PC-3 (cell line): Measurements from ENCODE around the gene CNTRL. TPM values are rescaled to one million over a fixed set of nuclear protein-coding genes. Genes with fewer than 3 reads are reported as not detected.

Experiments
- ATAC-seq: fragments of 200-7000 bp; cut with Tn5 transposase; 2 replicates; pipeline ENCODE4 v1.9.1; 2020; ENCODE audit warnings: mild to moderate bottlenecking, moderate library complexity
- BruUV-seq: library from RNA; stranded (reverse); fragments of 400-500 nt; replicated peaks from 2 replicates; lab custom pipeline; 2021; lab: Mats Ljungman, UMichigan
- CTCF ChIA-PET: fragments of 300-600 bp; sonication (Branson Sonifier 250); formaldehyde crosslinking; loops from one replicate; lab custom pipeline; 2022; ENCODE audit warnings: antibody characterized with exemption; lab: Charles Lee
- POLR2A ChIA-PET: fragments of 300-600 bp; sonication (Branson Sonifier 250); formaldehyde crosslinking; loops from one replicate; lab custom pipeline; 2022; ENCODE audit warnings: antibody characterized with exemption; ENCODE audit not compliant: unreplicated experiment; lab: Charles Lee
- DNase-seq: peaks from one replicate; pipeline ENCODE4 v3.0.0-alpha.2; 2015
- H2AFZ ChIP-seq: fragments of 300-600 bp; sonication (generic); 2 replicates; pipeline ENCODE4 v1.6.0; 2016; ENCODE audit warnings: antibody characterized with exemption, low read length
- H3F3A ChIP-seq: fragments of 300-600 bp; sonication (generic); one replicate; pipeline ENCODE4 v1.6.0; 2017; ENCODE audit warnings: antibody characterized with exemption, low read length, control low read depth, mild to moderate bottlenecking; ENCODE audit not compliant: unreplicated experiment
- H3K27ac ChIP-seq: fragments of 300-600 bp; sonication (generic); 2 replicates; pipeline ENCODE4 v1.5.1; 2016; ENCODE audit warnings: mild to moderate bottlenecking, low read length
- H3K27me3 ChIP-seq: fragments of 300-600 bp; sonication (generic); 2 replicates; pipeline ENCODE4 v1.6.1; 2016; ENCODE audit warnings: low read length, mixed read lengths
- H3K36me3 ChIP-seq: fragments of 300-600 bp; sonication (generic); 2 replicates; pipeline ENCODE4 v1.6.1; 2016; ENCODE audit warnings: low read depth, mixed run types, low read length, mixed read lengths
- H3K4me1 ChIP-seq: fragments of 300-600 bp; sonication (generic); 2 replicates; pipeline ENCODE4 v1.5.1; 2016; ENCODE audit warnings: low read length; ENCODE audit not compliant: insufficient read depth
- H3K4me2 ChIP-seq: fragments of 300-600 bp; sonication (generic); 2 replicates; pipeline ENCODE4 v1.6.0; 2016; ENCODE audit warnings: low read length
- H3K4me3 ChIP-seq: fragments of 300-600 bp; sonication (generic); 2 replicates; pipeline ENCODE4 v1.5.1; 2016; ENCODE audit warnings: mild to moderate bottlenecking, low read length, mixed read lengths
- H3K79me2 ChIP-seq: fragments of 300-600 bp; sonication (generic); 2 replicates; pipeline ENCODE4 v1.6.1; 2017; ENCODE audit warnings: low read length, mixed read lengths
- H3K9ac ChIP-seq: fragments of 300-600 bp; sonication (generic); 2 replicates; pipeline ENCODE4 v1.6.0; 2016; ENCODE audit warnings: mild to moderate bottlenecking, low read length
- H3K9me2 ChIP-seq: fragments of 300-600 bp; sonication (generic); replicated peaks from 2 replicates; pipeline ENCODE4 v1.6.1; 2016; ENCODE audit warnings: mixed run types, low read length, mixed read lengths
- H3K9me3 ChIP-seq: fragments of 300-600 bp; sonication (generic); 2 replicates; pipeline ENCODE4 v1.6.1; 2016; ENCODE audit warnings: low read length, mixed read lengths
- H4K20me1 ChIP-seq: fragments of 300-600 bp; sonication (generic); 2 replicates; pipeline ENCODE4 v1.6.1; 2016; ENCODE audit warnings: low read length, mixed read lengths
- EZH2 ChIP-seq: fragments of 300-600 bp; sonication (generic); IDR thresholded peaks from one replicate; pipeline ENCODE4 v1.6.1; 2017; ENCODE audit warnings: antibody characterized with exemption, mild to moderate bottlenecking, low read length; ENCODE audit not compliant: unreplicated experiment
- EZH2phosphoT487 ChIP-seq: fragments of 300-600 bp; sonication (generic); IDR thresholded peaks from 2 replicates; pipeline ENCODE4 v1.6.1; 2018; ENCODE audit warnings: mild to moderate bottlenecking, antibody characterized with exemption, low read length, borderline replicate concordance
- intact Hi-C: fragments of 100-400 bp; cut with micrococcal nuclease; formaldehyde crosslinking; loops from 2 replicates; pipeline ENCODE4 v1.9.0; 2023
- total RNA-seq: library from RNA; depleted of rRNA; stranded (reverse); fragments of >200 nt; gene quantifications from 2 replicates; pipeline ENCODE4 v1.2.3, GENCODE V29; 2014
- TF ChIP-seq, protein P1 (sequence below): fragments of 300-600 bp; sonication (generic); conservative IDR thresholded peaks from 2 replicates; pipeline ENCODE4 v1.5.1; 2017; ENCODE audit warnings: antibody characterized with exemption, low read depth, mild to moderate bottlenecking, low read length

The CNTRL gene
- total RNA-seq, 1 experiment from 2014 or later, result 6.0 TPM

DNA sequence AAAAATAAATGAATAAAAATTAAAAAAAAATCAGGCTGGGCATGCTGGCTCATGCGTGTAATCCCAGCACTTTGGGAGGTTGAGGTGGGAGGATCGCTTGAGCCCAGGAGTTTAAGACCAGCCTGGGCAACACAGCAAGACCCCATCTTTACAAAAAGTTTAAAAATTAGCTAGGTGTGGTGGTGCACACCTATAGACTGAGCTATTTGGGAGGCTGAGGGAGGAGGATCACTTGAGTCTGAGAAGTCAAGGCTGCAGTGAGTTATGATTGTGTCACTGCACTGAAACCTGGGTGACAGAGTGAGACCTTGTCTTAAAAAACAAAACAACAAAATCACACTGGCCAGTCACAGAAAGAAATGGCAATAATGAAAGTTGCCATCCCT, 3.4 kb upstream of the CNTRL start:
- H3K4me3 ChIP-seq, result peak overlapping the region; percentile 74
- no TSS peak for BruUV-seq
- peak overlapping the region; percentile 30 for H3K9ac ChIP-seq
- intact Hi-C loops, result loop anchor here (5.0 to 10.0 kb wide), 2 partner anchors 129 to 457 kb away; no protein-coding TSS in a partner anchor
- ChIA-PET POLR2A (no interaction called here), CTCF (interaction anchor here (0.6 to 2.1 kb wide), 3 partner anchors 37 to 135 kb away, joined by 3 to 9 read pairs (median 5); no protein-coding TSS in a partner anchor)
- H3F3A ChIP-seq, result no peaks in the 10 kb centered on the region
- H3K9me2 ChIP-seq, result no peaks in the 10 kb centered on the region
- H3K4me2 ChIP-seq, result peak overlapping the region; percentile 79
- DNase-seq (no peak), ATAC-seq (no peak)
- H3K36me3 ChIP-seq, result no peaks in the 10 kb centered on the region
- H3K27me3 ChIP-seq, result no peaks in the 10 kb centered on the region
- H3K9me3 ChIP-seq, result no peaks in the 10 kb centered on the region
- H2AFZ ChIP-seq, result peak overlapping the region; percentile 80
- TF ChIP-seq EZH2phosphoT487 (no peak), EZH2 (no peak)
- TF ChIP-seq, protein P1, sequence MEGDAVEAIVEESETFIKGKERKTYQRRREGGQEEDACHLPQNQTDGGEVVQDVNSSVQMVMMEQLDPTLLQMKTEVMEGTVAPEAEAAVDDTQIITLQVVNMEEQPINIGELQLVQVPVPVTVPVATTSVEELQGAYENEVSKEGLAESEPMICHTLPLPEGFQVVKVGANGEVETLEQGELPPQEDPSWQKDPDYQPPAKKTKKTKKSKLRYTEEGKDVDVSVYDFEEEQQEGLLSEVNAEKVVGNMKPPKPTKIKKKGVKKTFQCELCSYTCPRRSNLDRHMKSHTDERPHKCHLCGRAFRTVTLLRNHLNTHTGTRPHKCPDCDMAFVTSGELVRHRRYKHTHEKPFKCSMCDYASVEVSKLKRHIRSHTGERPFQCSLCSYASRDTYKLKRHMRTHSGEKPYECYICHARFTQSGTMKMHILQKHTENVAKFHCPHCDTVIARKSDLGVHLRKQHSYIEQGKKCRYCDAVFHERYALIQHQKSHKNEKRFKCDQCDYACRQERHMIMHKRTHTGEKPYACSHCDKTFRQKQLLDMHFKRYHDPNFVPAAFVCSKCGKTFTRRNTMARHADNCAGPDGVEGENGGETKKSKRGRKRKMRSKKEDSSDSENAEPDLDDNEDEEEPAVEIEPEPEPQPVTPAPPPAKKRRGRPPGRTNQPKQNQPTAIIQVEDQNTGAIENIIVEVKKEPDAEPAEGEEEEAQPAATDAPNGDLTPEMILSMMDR, result no peak
- H4K20me1 ChIP-seq, result no peaks in the 10 kb centered on the region
- H3K27ac ChIP-seq, result peak overlapping the region; percentile 48
- H3K4me1 ChIP-seq, result peaks cover 10% of the 10 kb centered on the region
- no peaks in the 10 kb centered on the region for H3K79me2 ChIP-seq

DNA sequence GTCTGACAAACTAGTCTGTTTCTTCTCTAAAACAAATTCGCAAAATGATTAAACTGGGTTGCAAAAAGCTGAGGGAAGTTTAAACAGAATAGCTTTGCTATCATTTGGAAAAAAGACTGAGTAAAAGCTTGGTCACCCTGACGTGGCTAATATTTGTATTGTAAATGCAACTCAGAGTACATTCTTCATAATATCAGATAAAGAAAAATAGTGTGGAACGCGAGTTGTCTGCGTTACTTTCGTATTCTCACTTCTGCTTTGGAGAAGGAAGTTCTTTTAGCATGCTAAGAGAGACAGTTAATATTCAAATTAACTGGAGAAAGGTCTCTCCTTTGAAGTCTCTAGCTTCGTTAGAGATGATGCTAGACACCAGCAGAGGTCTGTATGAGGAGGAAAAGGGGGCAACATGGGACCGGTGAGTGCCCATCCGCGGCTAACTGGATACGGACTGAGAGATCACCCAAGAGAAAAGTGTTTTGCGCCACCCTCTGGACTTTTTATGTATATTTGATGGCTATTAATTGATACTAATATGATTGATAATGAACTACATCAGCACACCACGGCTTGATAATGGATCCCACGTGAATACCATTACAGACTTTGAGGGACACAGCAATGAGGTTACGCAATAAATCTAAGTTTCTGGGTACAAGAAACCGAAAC, 2.9 kb upstream of the CNTRL start:
- TF ChIP-seq, protein P1, result peak; percentile 62; the same call in 1 of the 2 replicates
- no peak for TF ChIP-seq EZH2
- TF ChIP-seq EZH2phosphoT487, result no peak
- no peaks in the 10 kb centered on the region for H3K79me2 ChIP-seq
- H3K36me3 ChIP-seq, result no peaks in the 10 kb centered on the region
- peak overlapping the region; percentile 80 for H2AFZ ChIP-seq
- intact Hi-C loops, result loop anchor here (1.0 to 10.0 kb wide), 4 partner anchors 45 to 457 kb away; no protein-coding TSS in a partner anchor
- no peaks in the 10 kb centered on the region for H3K9me3 ChIP-seq
- BruUV-seq, result TSS peak; percentile 35
- CTCF ChIA-PET, result interaction anchor here (0.5 to 2.1 kb wide), 4 partner anchors 38 to 136 kb away, joined by 3 to 9 read pairs (median 4); no protein-coding TSS in a partner anchor
- POLR2A ChIA-PET, result no interaction called here
- DNase-seq (peak; percentile 61), ATAC-seq (peak; percentile 27)
- no peaks in the 10 kb centered on the region for H3K9me2 ChIP-seq
- no peaks in the 10 kb centered on the region for H3F3A ChIP-seq
- H3K4me3 ChIP-seq, result peak overlapping the region; percentile 74
- peak overlapping the region; percentile 79 for H3K4me2 ChIP-seq
- peak overlapping the region; percentile 48 for H3K27ac ChIP-seq
- no peaks in the 10 kb centered on the region for H3K27me3 ChIP-seq
- no peaks in the 10 kb centered on the region for H4K20me1 ChIP-seq
- H3K9ac ChIP-seq, result peak overlapping the region; percentile 30
- H3K4me1 ChIP-seq, result peaks cover 10% of the 10 kb centered on the region

DNA sequence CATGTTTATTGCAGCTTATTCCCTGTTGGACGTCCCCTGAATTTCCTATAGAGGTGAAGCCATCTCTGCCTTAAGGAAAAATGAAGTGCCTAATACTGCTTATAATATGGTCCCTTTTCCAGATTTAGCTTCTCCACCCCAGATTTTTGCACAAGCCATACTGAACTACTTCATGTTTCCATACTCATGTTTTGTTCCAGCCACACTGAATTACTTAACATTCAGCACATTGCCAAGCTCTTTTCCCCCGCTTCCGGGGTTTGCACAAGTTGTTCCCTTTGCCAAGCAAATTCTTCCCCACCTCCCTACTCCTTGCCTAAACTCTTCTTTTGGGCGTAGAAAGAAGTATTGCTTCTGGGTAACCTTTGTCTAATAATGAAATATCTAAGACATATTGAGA, 1.7 kb upstream of the CNTRL start:
- Histone ChIP-seq H3K9me3 (no peaks in the 10 kb centered on the region), H3K4me2 (peak overlapping the region; percentile 79; the same call in 1 of the 2 replicates), H3K27ac (no peak overlapping the region), H3K4me1 (peaks cover 10% of the 10 kb centered on the region), H3K27me3 (no peaks in the 10 kb centered on the region), H2AFZ (no peak overlapping the region; the same call in 1 of the 2 replicates), H3F3A (no peaks in the 10 kb centered on the region), H3K9ac (no peak overlapping the region), H3K36me3 (no peaks in the 10 kb centered on the region), H4K20me1 (no peaks in the 10 kb centered on the region), H3K79me2 (no peaks in the 10 kb centered on the region), H3K4me3 (no peak overlapping the region), H3K9me2 (no peaks in the 10 kb centered on the region)
- ATAC-seq (no peak), DNase-seq (peak; percentile 22)
- TF ChIP-seq, protein P1, result no peak
- TF ChIP-seq EZH2phosphoT487, result no peak
- no peak for TF ChIP-seq EZH2
- no TSS peak for BruUV-seq
- intact Hi-C loops, result loop anchor here (2.0 to 10.0 kb wide), 3 partner anchors 46 to 458 kb away; no protein-coding TSS in a partner anchor
- POLR2A ChIA-PET, result no interaction called here
- CTCF ChIA-PET, result interaction anchor here (0.5 to 2.1 kb wide), 4 partner anchors 78 to 177 kb away, joined by 3 to 9 read pairs (median 6); no protein-coding TSS in a partner anchor
